GM12878 (cell line): ENCODE data around the gene ARL2. TPM values are rescaled to one million over a fixed set of nuclear protein-coding genes. Genes with fewer than 3 reads are reported as not detected.

ENCODE experiments used
- ATAC-seq: fragments of 200-7000 bp; cut with Tn5 transposase; 3 replicates; pipeline ENCODE4 v1.9.1; 2020; ENCODE audit warnings: mild to moderate bottlenecking, moderate library complexity
- BruUV-seq: library from RNA; stranded (reverse); fragments of 400-500 nt; replicated peaks from 2 replicates; lab custom pipeline; 2021; lab: Mats Ljungman, UMichigan
- CTCF ChIA-PET: fragments of 300-600 bp; sonication (Branson Sonifier 250); formaldehyde crosslinking; extraction: SDS; loops from one replicate; lab custom pipeline; 2021; ENCODE audit warnings: inconsistent platforms; lab: Yijun Ruan, JAX
- POLR2A ChIA-PET: fragments of 350-600 bp; formaldehyde crosslinking; extraction: SDS; loops from one replicate; lab custom pipeline; 2021; ENCODE audit warnings: inconsistent platforms; lab: Charles Lee
- RAD21 ChIA-PET: fragments of 300-600 bp; sonication (Branson Sonifier 250); formaldehyde crosslinking; loops from one replicate; lab custom pipeline; 2023; ENCODE audit warnings: antibody characterized with exemption; ENCODE audit not compliant: unreplicated experiment; lab: Charles Lee
- SMC1A ChIA-PET: fragments of 300-600 bp; sonication (Branson Sonifier 250); formaldehyde crosslinking; loops from one replicate; lab custom pipeline; 2023; ENCODE audit not compliant: unreplicated experiment, uncharacterized antibody; lab: Charles Lee
- DNase-seq: peaks from one replicate; pipeline ENCODE4 v3.0.0-alpha.2; 2011; ENCODE audit warnings: low read depth, low spot score
- FAIRE-seq: peaks from 3 replicates; lab custom pipeline; 2011; peaks lifted over from hg19 to GRCh38; lab: Jason Lieb, UNC
- H2AFZ ChIP-seq: 2 replicates; pipeline ENCODE4 v1.6.0; 2011; ENCODE audit warnings: low read depth, low read length, control low read depth; ENCODE audit not compliant: control insufficient read depth
- H3K27ac ChIP-seq: 2 replicates; pipeline ENCODE4 v1.5.1; 2011; ENCODE audit warnings: control low read depth; ENCODE audit not compliant: control insufficient read depth, insufficient read depth
- H3K27me3 ChIP-seq, 2 experiments: replicated peaks in 1 of 2; 2 replicates each; pipeline versions ENCODE4 v1.6.0 to v1.6.1; 2011; ENCODE audit warnings: low read length in 1 of 2; ENCODE audit not compliant: control insufficient read depth in 2 of 2, insufficient read depth in 2 of 2
- H3K36me3 ChIP-seq, 2 experiments: 2 replicates each; pipeline ENCODE4 v1.5.1; 2011; ENCODE audit warnings: low read length in 1 of 2; ENCODE audit not compliant: control insufficient read depth in 2 of 2, insufficient read depth in 2 of 2
- H3K4me1 ChIP-seq: 2 replicates; pipeline ENCODE4 v1.6.1; 2011; ENCODE audit warnings: mild to moderate bottlenecking, low read length, moderate library complexity, mixed read lengths; ENCODE audit not compliant: control insufficient read depth, insufficient read depth
- H3K4me2 ChIP-seq: 2 replicates; pipeline ENCODE4 v1.6.0; 2011; ENCODE audit warnings: control low read depth; ENCODE audit not compliant: control insufficient read depth, insufficient read depth
- H3K4me3 ChIP-seq: fragments of 200-600 bp; sonication (generic); 2 replicates; pipeline ENCODE4 v1.5.1; 2016
- H3K79me2 ChIP-seq: 2 replicates; pipeline ENCODE4 v1.6.0; 2011; ENCODE audit warnings: low read length; ENCODE audit not compliant: control insufficient read depth, insufficient read depth
- H3K9ac ChIP-seq: 2 replicates; pipeline ENCODE4 v1.8.0; 2011; ENCODE audit warnings: low read length, control low read depth, mixed read lengths; ENCODE audit not compliant: control insufficient read depth, insufficient read depth
- H3K9me3 ChIP-seq: replicated peaks from 3 replicates; pipeline ENCODE4 v1.5.1; 2011; ENCODE audit warnings: mild to moderate bottlenecking, low read length; ENCODE audit not compliant: control insufficient read depth, insufficient read depth
- H4K20me1 ChIP-seq: 2 replicates; pipeline ENCODE4 v1.6.0; 2011; ENCODE audit not compliant: control insufficient read depth, insufficient read depth
- ATF2 ChIP-seq: IDR thresholded peaks from 2 replicates; pipeline ENCODE4 v1.6.1; 2012; ENCODE audit warnings: low read length, inconsistent platforms
- CHD4 ChIP-seq: fragments of 200-600 bp; sonication (generic); IDR thresholded peaks from 2 replicates; pipeline ENCODE4 v1.6.1; 2016; ENCODE audit warnings: mild to moderate bottlenecking
- EED ChIP-seq: sonication (generic); IDR thresholded peaks from 2 replicates; pipeline ENCODE4 v1.6.1; 2016; ENCODE audit warnings: antibody characterized with exemption, low read depth
- ESRRA ChIP-seq: IDR thresholded peaks from 2 replicates; pipeline ENCODE4 v1.6.1; 2012; ENCODE audit warnings: mild to moderate bottlenecking, low read length, improper control_type of control experiment
- HDAC6 ChIP-seq: fragments of 200-600 bp; sonication (generic); IDR thresholded peaks from one replicate; pipeline ENCODE4 v1.8.0; 2017; ENCODE audit warnings: antibody characterized with exemption; ENCODE audit not compliant: unreplicated experiment
- HDGF ChIP-seq: fragments of 450-650 bp; IDR thresholded peaks from 2 replicates; pipeline ENCODE4 v1.6.1; 2016; ENCODE audit warnings: antibody characterized with exemption
- IKZF1 ChIP-seq: fragments of 450-650 bp; conservative IDR thresholded peaks from 2 replicates; pipeline ENCODE4 v1.6.1; 2017; ENCODE audit warnings: antibody characterized with exemption, mild to moderate bottlenecking
- POLR2AphosphoS5 ChIP-seq: IDR thresholded peaks from 2 replicates; pipeline ENCODE4 v1.6.1; 2011; ENCODE audit warnings: mild to moderate bottlenecking, low read length, inconsistent platforms
- POU2F2 ChIP-seq: IDR thresholded peaks from 3 replicates; pipeline ENCODE4 v1.6.1; 2011; ENCODE audit warnings: low read depth, mild to moderate bottlenecking, low read length, borderline replicate concordance
- PRDM15 ChIP-seq: fragments of 450-650 bp; formaldehyde crosslinking; IDR thresholded peaks from 2 replicates; pipeline ENCODE4 v1.4.0; 2020; ENCODE audit warnings: mild to moderate bottlenecking, moderate library complexity
- RAD51 ChIP-seq: fragments of 450-650 bp; IDR thresholded peaks from 2 replicates; pipeline ENCODE4 v1.6.1; 2016; ENCODE audit warnings: moderate library complexity, mild to moderate bottlenecking, inconsistent platforms
- RUNX3 ChIP-seq: IDR thresholded peaks from 2 replicates; pipeline ENCODE4 v1.6.1; 2012; ENCODE audit warnings: low read length, inconsistent platforms
- SUPT20H ChIP-seq: IDR thresholded peaks from 2 replicates; pipeline ENCODE4 v1.6.1; 2011; ENCODE audit warnings: low read depth, mild to moderate bottlenecking, low read length, moderate library complexity, borderline replicate concordance; ENCODE audit not compliant: control insufficient read depth
- ZNF217 ChIP-seq: fragments of 450-650 bp; IDR thresholded peaks from 2 replicates; pipeline ENCODE4 v1.6.1; 2017; ENCODE audit warnings: antibody characterized with exemption, mild to moderate bottlenecking
- ZNF384 ChIP-seq: IDR thresholded peaks from 2 replicates; pipeline ENCODE4 v1.6.1; 2012; ENCODE audit warnings: low read depth, mild to moderate bottlenecking, low read length, improper control_type of control experiment, borderline replicate concordance
- WGBS: methylation state at CpG from one replicate; pipeline ENCODE4 v1.1.6; 2016; ENCODE audit warnings: low lambda C conversion rate; ENCODE audit not compliant: insufficient replicate concordance, insufficient coverage; ENCODE audit errors: missing lambda C conversion rate; 5-methylcytosine and 5-hydroxymethylcytosine counted together
- in situ Hi-C: fragments of 300-500 bp; cut with MboI; formaldehyde crosslinking; loops from 9 replicates; pipeline ENCODE4 v1.14.3; 2018; ENCODE audit warnings: mixed read lengths
- intact Hi-C: fragments of 100-400 bp; cut with micrococcal nuclease; formaldehyde crosslinking; loops from one replicate; pipeline ENCODE4 v1.14.2; 2022; ENCODE audit not compliant: unreplicated experiment
- polyA plus RNA-seq, 11 experiments: library from polyadenylated mRNA; depleted of rRNA in 4 of 11; unstranded in 6 of 11; stranded (reverse) in 5 of 11; fragments of >200 nt; fragmentation: Nextera tagmentation in 4 of 11; fragmentation: Illumina TruSeq in 1 of 11; extraction: Ambion mirVana in 4 of 11; extraction: Trizol in 1 of 11; gene quantifications; 1 replicate in 1 of 11; 2 replicates in 10 of 11; pipeline versions ENCODE4 v1.2.1 to v1.2.3, GENCODE V29; 2011 to 2016; ENCODE audit warnings: inconsistent platforms in 2 of 11, missing spikeins in 2 of 11, low read depth in 1 of 11
- total RNA-seq, 4 experiments: library from RNA; depleted of rRNA in 3 of 4; stranded (reverse); fragments of >200 nt in 3 of 4; fragmentation: Illumina TruSeq in 1 of 4; extraction: Trizol in 1 of 4; gene quantifications; 2 replicates each; pipeline versions ENCODE4 v1.2.1 to v1.2.3, GENCODE V29; 2013 to 2021
- TF ChIP-seq, protein P1 (sequence below): fragments of 450-650 bp; IDR thresholded peaks from 2 replicates; pipeline ENCODE4 v1.6.1; 2014; ENCODE audit warnings: mild to moderate bottlenecking

Gene ARL2
- total and polyA plus RNA-seq, 10 of the 15 experiments (the other 5 are each of a cell fraction or from before 2014, with no cell fraction given), result 4.1 to 138 (median 73.4) TPM

- ChIA-PET RAD21 (no interaction called here), SMC1A (no interaction called here), POLR2A (interaction anchor here (0.7 to 0.8 kb wide), 2 partner anchors 12 to 148 kb away, joined by 3 to 6 read pairs; no protein-coding TSS in a partner anchor), CTCF (no interaction called here)
- H3K4me2 ChIP-seq, result no peak overlapping the region
- H3K9me3 ChIP-seq, result no peaks in the 10 kb centered on the region
- H3K27me3 ChIP-seq, result no peaks in the 10 kb centered on the region
- intact Hi-C loops, result no loop called here
- DNase-seq (no peak), FAIRE-seq (no peak), ATAC-seq (no peak)
- no TSS peak for BruUV-seq
- no peaks in the 10 kb centered on the region for H3K79me2 ChIP-seq
- in situ Hi-C loops, result no loop called here
- no peak overlapping the region for H3K9ac ChIP-seq
- H3K36me3 ChIP-seq, result no peaks in the 10 kb centered on the region
- H3K4me1 ChIP-seq, result peaks cover 16% of the 10 kb centered on the region
- no peak overlapping the region for H3K27ac ChIP-seq
- WGBS, result 100% methylated on average over 4 of the region's 4 CpGs
- no peaks in the 10 kb centered on the region for H4K20me1 ChIP-seq
- H3K4me3 ChIP-seq, result no peak overlapping the region
- TF ChIP-seq IKZF1 (no peak), HDAC6 (no peak), CHD4 (no peak), ZNF384 (no peak), ZNF217 (no peak), RUNX3 (no peak), SUPT20H (no peak), POLR2AphosphoS5 (no peak), POU2F2 (no peak), PRDM15 (CRISPR knock-in tag) (no peak), RAD51 (no peak), EED (no peak), HDGF (no peak), ESRRA (no peak), ATF2 (no peak)
- TF ChIP-seq, protein P1, sequence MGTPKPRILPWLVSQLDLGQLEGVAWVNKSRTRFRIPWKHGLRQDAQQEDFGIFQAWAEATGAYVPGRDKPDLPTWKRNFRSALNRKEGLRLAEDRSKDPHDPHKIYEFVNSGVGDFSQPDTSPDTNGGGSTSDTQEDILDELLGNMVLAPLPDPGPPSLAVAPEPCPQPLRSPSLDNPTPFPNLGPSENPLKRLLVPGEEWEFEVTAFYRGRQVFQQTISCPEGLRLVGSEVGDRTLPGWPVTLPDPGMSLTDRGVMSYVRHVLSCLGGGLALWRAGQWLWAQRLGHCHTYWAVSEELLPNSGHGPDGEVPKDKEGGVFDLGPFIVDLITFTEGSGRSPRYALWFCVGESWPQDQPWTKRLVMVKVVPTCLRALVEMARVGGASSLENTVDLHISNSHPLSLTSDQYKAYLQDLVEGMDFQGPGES, result no peak
- no peak overlapping the region for H2AFZ ChIP-seq
Observed at GRCh38 chr11:65064847-65065240, 50.9 kb downstream of the ARL2 start.
